SIG-M5 treated with dmso at 0.1 percent for 504 hours (cell line): ENCODE results near the gene CELF1.
"Not testable (repeated sequence)": the region's sequence is repeated elsewhere in the genome, so short reads cannot be mapped to it uniquely, and the experiment has no call there.

Source experiments
- DNase-seq: peaks from one replicate; lab custom pipeline; 2025; ENCODE audit not compliant: unreplicated experiment; lab: John Stamatoyannopoulos, UW

The CELF1 gene

DNA sequence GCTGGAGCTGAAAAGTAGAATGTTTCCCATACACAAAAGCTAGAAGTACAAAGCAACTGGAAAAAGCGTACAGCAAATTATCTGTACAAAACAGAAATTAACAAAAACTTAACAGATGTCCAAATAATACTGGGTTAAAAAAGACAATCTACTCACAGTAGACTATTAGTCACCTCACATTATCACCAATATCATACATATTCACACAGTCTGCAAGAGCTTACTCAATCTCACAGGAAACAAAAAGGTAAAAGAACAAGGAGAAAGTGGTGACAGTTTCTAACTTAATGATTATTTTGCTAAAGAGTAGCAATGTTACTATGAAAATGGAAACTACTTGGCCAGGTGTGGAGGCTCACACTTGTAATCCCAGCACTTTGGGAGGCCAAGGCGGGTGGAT is 11.9 kb downstream of the CELF1 start:
- DNase-seq, result no peak

DNA sequence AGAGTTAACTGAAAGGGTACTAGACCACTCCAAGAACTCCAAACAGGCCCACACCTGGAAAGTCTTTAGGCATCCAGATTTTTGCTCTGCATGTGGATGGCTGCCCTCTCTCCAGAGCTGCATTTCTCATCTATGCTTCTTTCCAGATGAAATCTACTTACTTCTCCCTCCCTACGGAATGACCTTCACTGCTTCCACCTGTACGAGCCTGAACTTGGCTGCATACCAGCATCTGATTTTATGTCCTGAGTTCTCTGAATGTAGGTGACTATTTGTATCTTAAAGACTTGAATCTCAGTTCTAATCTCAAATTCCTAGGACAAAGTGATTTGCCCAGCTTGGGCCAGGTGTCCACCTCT is 13.3 kb downstream of the CELF1 start:
- no peak for DNase-seq

DNA sequence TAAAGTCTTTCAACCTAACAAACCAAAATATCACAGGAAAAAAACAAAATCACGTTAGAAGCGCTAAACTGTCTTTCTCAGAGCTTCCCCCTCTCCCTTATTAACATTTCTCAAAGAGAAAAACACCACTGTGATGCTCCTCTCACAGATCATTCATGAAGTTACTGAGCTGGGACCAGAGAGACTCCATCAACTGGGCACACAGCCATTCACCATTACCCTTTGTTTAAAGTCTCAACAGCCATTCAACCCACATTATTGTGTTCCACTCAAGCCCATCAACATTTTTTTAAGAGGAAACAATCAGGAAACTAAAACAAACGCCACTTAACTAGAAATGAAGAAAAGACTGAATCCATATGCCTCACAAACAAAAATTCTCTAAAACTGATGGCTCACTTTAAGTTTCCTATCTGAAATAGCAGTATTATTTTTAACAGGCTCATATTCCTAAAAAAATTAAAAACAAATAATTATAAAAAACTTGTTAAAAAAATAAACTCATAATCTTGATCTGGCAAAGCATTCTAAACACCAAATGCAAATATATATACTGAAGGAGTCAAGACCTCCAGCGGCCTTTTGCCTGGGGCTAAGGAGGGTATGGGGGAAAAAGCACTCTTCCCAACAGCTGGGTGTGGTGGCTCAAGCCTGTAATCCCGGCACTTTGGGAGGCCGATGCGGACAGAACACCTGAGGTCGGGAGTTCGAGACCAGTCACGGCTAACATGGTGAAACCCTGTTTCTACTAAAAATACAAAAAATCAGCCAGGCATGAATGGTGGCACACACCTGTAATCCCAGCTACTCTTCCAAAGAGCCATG is 14.0 kb downstream of the CELF1 start:
- no peak for DNase-seq

DNA sequence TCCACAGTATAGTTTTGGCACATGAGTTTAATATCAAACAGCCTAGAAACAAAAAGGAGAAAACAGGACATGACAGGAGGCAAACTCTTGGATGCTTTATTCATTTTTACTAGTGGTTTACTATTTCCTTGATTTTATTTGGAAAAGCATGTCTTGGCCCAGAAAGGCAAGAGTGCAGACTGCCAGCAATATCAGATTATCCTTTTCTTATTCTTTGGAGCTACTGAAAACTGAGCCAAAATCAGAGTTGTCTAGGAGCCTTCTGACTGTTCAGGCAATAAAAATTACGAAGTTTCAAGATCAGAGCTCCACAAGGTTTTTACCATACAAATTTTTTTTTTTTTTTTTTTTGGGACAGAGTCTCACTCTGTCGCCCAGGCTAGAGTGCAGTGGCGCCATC is 16.0 kb downstream of the CELF1 start:
- DNase-seq, result no peak

- no peak for DNase-seq
These were observed 18.2 kb downstream of the CELF1 start for GRCh38 chr11:47534704-47535251.

GRCh38 chr11:47533690-47534151 is 19.2 kb downstream of the CELF1 start:
- peak; percentile 52 for DNase-seq

- DNase-seq, result no peak
These were observed 20.2 kb downstream of the CELF1 start for GRCh38 chr11:47532597-47533213.

DNA sequence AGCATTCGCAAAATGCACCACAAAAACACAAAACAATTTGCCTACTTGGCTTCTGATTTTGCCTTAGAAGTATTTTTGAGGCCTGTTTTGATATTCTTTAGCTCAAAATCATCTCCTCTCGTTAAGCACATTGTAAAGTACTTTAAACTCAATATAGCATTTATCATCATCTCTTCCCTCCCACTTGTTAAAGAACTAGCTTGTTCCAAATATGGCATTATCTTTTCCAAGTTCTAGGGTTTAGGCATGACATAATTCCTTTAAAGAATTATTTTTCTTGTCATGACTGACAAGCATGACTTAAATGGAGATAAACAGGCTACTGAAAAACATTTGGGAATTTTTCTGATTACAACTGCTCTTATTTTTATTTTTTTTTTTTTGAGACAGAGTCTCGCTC is 21.3 kb downstream of the CELF1 start:
- no peak for DNase-seq

GRCh38 chr11:47530721-47531120 is 22.2 kb downstream of the CELF1 start:
- DNase-seq, result not testable (repeated sequence)

GRCh38 chr11:47529951-47530350 is 23.0 kb downstream of the CELF1 start:
- DNase-seq, result no peak

- no peak for DNase-seq
These were observed 25.7 kb downstream of the CELF1 start for GRCh38 chr11:47527186-47527585.

DNA sequence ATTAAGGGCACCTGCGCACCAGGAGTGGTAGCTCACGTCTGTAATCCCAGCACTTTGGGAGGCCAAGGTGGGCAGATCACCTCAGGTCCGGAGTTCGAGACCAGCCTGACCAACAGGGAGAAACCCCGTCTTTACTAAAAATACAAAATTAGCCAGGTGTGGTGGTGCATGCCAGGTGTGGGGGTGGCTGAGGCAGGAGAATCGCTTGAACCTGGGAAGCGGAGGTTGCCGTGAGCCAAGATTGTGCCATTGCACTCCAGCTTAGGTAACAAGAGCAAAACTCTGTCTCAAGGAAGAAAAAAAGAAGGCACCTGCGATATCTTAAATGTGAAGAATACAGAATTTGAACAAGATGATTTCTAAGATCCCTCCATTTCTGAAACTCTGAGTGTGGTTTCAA is 26.9 kb downstream of the CELF1 start:
- DNase-seq, result not testable (repeated sequence)

- no peak for DNase-seq
These were observed 28.5 kb downstream of the CELF1 start for GRCh38 chr11:47524291-47524874.

- DNase-seq, result peak; percentile 33
These were observed 29.3 kb downstream of the CELF1 start for GRCh38 chr11:47523490-47524225.

DNA sequence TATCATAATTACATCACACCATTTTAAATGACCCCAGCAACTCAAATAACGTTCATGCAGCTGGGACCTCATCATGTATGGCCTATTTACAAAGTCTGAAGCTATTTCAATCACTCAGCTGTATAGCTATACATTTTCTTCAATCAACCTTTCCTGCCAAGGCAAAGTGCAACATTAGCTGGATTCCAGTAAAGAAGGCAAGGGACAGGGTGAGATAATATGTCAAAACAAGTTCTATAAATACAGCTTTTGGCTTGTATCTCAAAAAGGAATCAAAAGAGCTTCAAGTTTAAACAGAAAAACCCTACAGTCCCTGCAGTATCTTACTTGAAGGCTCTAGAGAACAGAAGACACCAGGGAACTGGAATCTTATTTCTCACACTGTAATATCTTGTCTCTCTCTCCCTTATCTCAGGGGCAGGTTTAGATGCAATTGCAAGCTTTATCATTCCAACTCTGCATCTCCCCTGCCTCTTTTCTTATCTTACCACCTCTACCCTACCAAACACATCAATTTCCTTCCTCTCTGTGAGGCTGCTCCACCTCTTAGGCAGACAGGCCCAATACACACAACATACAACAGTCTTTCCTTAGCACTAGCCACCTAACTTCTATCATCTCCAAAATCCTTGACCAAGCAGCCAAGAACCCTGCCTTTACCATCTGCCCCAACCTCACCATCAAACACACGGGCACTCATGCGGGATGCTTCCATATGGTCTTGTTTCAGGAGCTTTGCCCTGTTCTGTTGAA is 34.5 kb downstream of the CELF1 start:
- no peak for DNase-seq

- DNase-seq, result no peak
These were observed 35.7 kb downstream of the CELF1 start for GRCh38 chr11:47516984-47517853.

GRCh38 chr11:47516155-47516554 is 36.8 kb downstream of the CELF1 start:
- no peak for DNase-seq

DNA sequence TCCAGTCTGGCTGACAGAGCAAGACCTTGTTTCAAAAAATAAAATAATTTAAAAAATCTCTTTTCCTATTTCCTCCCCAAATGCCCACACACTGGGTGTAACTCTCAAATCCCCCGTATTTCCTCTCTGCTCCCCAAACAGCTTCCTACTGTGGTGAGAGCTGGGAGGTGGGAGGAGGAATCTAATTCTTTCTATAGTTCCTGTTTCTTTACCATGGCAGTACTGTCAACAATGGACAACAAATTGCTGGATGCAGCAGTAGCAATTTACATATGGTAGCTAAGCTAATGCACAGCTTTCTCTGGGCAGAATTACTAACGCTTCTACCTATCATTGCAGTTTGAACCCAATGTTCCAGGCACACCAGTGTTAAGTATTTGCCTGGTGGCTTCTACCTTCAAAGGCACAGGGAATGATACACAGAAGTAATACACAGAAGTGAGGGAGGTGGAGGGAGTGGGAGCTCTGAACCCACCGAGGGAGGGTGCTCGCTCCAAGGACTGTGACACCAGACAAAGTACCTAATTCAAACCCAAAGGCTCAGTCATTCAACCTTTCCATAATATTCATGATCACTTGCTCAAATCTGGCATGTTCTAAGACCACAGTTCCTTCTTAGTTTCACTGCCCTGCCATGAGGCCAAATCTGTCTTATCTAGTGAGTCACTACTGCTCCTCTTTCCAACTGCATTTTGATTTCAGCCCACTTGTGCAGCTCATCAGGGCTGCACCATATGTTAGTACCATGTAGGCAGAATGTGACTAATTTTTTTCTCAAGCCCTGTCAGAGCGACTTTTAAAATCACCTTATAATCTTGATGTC is 37.9 kb downstream of the CELF1 start:
- peak; percentile 47 for DNase-seq

- DNase-seq, result no peak
These were observed 40.2 kb downstream of the CELF1 start for GRCh38 chr11:47512701-47513100.
